ES-I3 (cell line): Measurements from ENCODE around the gene GATD1.

Source experiments
- H3K36me3 ChIP-seq: 2 replicates; pipeline ENCODE4 v1.6.1; 2013; ENCODE audit warnings: mild to moderate bottlenecking, low read length, control low read depth, moderate library complexity; ENCODE audit not compliant: insufficient read depth
- H3K4me1 ChIP-seq: 2 replicates; pipeline ENCODE4 v1.6.1; 2013; ENCODE audit warnings: mild to moderate bottlenecking, control low read depth, low read length; ENCODE audit not compliant: insufficient read depth
- H3K9ac ChIP-seq: 2 replicates; pipeline ENCODE4 v1.6.1; 2013; ENCODE audit warnings: low read depth, mild to moderate bottlenecking, low read length, moderate library complexity
- H3K9me3 ChIP-seq: 2 replicates; pipeline ENCODE4 v1.6.1; 2013; ENCODE audit warnings: mild to moderate bottlenecking, low read length, moderate library complexity; ENCODE audit not compliant: control insufficient read depth, insufficient read depth

GATD1 gene

GRCh38 chr11:782264-783174, 5.2 kb upstream of the GATD1 start:
- Histone ChIP-seq H3K9me3 (no peaks in the 10 kb centered on the region), H3K4me1 (peaks cover 2% of the 10 kb centered on the region; the same call in 1 of the 2 replicates), H3K9ac (no peak overlapping the region), H3K36me3 (no peaks in the 10 kb centered on the region)

- Histone ChIP-seq H3K4me1 (peaks cover 7% of the 10 kb centered on the region; the same call in 1 of the 2 replicates), H3K9ac (no peak overlapping the region), H3K36me3 (no peaks in the 10 kb centered on the region), H3K9me3 (no peaks in the 10 kb centered on the region)
Measured at GRCh38 chr11:779955-780532, 2.8 kb upstream of the GATD1 start.

- Histone ChIP-seq H3K9me3 (no peaks in the 10 kb centered on the region), H3K4me1 (peaks cover 7% of the 10 kb centered on the region; the same call in 1 of the 2 replicates), H3K9ac (no peak overlapping the region), H3K36me3 (no peaks in the 10 kb centered on the region)
Measured at GRCh38 chr11:778976-779954, 2.0 kb upstream of the GATD1 start.

GRCh38 chr11:776561-777287, 563 bp downstream of the GATD1 start:
- H3K4me1 ChIP-seq, result peaks cover 5% of the 10 kb centered on the region; the same call in 1 of the 2 replicates
- H3K36me3 ChIP-seq, result peaks cover 2% of the 10 kb centered on the region
- peak overlapping the region; percentile 86 for H3K9ac ChIP-seq
- H3K9me3 ChIP-seq, result no peaks in the 10 kb centered on the region

- no peaks in the 10 kb centered on the region for H3K9me3 ChIP-seq
- peaks cover 4% of the 10 kb centered on the region for H3K36me3 ChIP-seq
- peak overlapping the region; percentile 86 for H3K9ac ChIP-seq
- peaks cover 5% of the 10 kb centered on the region; the same call in 1 of the 2 replicates for H3K4me1 ChIP-seq
Measured at GRCh38 chr11:776263-776560, 1.1 kb downstream of the GATD1 start.

- H3K9me3 ChIP-seq, result no peaks in the 10 kb centered on the region
- H3K9ac ChIP-seq, result peak overlapping the region; percentile 40; the same call in 1 of the 2 replicates
- H3K4me1 ChIP-seq, result peaks cover 5% of the 10 kb centered on the region; the same call in 1 of the 2 replicates
- peaks cover 4% of the 10 kb centered on the region for H3K36me3 ChIP-seq
Measured at GRCh38 chr11:774873-775592, 2.3 kb downstream of the GATD1 start.

GRCh38 chr11:773830-774229, 3.5 kb downstream of the GATD1 start:
- Histone ChIP-seq H3K36me3 (peaks cover 4% of the 10 kb centered on the region), H3K9me3 (no peaks in the 10 kb centered on the region), H3K4me1 (peaks cover 5% of the 10 kb centered on the region; the same call in 1 of the 2 replicates), H3K9ac (no peak overlapping the region)

GRCh38 chr11:773425-773824, 3.9 kb downstream of the GATD1 start:
- H3K9ac ChIP-seq, result no peak overlapping the region
- H3K9me3 ChIP-seq, result no peaks in the 10 kb centered on the region
- H3K4me1 ChIP-seq, result peaks cover 5% of the 10 kb centered on the region; the same call in 1 of the 2 replicates
- H3K36me3 ChIP-seq, result peaks cover 4% of the 10 kb centered on the region

- Histone ChIP-seq H3K9ac (no peak overlapping the region), H3K36me3 (peaks cover 4% of the 10 kb centered on the region), H3K4me1 (peaks cover 5% of the 10 kb centered on the region; the same call in 1 of the 2 replicates), H3K9me3 (no peaks in the 10 kb centered on the region)
Measured at GRCh38 chr11:772429-773390, 4.6 kb downstream of the GATD1 start.

GRCh38 chr11:771617-772204, 5.6 kb downstream of the GATD1 start:
- Histone ChIP-seq H3K9ac (no peak overlapping the region), H3K36me3 (peaks cover 8% of the 10 kb centered on the region), H3K9me3 (no peaks in the 10 kb centered on the region), H3K4me1 (peaks cover 5% of the 10 kb centered on the region; the same call in 1 of the 2 replicates)

GRCh38 chr11:770642-771616, 6.4 kb downstream of the GATD1 start:
- Histone ChIP-seq H3K9ac (no peak overlapping the region), H3K4me1 (peaks cover 5% of the 10 kb centered on the region; the same call in 1 of the 2 replicates), H3K36me3 (peaks cover 10% of the 10 kb centered on the region), H3K9me3 (no peaks in the 10 kb centered on the region)
